ENCODE measurements around the gene GNAO1. TPM values are rescaled to one million over a fixed set of nuclear protein-coding genes. Genes with fewer than 3 reads are reported as not detected.

GNAO1 gene
- total RNA-seq, 4 donors from 2014 or later, result 2.7 to 12.9 (median 6.1) TPM

DNA sequence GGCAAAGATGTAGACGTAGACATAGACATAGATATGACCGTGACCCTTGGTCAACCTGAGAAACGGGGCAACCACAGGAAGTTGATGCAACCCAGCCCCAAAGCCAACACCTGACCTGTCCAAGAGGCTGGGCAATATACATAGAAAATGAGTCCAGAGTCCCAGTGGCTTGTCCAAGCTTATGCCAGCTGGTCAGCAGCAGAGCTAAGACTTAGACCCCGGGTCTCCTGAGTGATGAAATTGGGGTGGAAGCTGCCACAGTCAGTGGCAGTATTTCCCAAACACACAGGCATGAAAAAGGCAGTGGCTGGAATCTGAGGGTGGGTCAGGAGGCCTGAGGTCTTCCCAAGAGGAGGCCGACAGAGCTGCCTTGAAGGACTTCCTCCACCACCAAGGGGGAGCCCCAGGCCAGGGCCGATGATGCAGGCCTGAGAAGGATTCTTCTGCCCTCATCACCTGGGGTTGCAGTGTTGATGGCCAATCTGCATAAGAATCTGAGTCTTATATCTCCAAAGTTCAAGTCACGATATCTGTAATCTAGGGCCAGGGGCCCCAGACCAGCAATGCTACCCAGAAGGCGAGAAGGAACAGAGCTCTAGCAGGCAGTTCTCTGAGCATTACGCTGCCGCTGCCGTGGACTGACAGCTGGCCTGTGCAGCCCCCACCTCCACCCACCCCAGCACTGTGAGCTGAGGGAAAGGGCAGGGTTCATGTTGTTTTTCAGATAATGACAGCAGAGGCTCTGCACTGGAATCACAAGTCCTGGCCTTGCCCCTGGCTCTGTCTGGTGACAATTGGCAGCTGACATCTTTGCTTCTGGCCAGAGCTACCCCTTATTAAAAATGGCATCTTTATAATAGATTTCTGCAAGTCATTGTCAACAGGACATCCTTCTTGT is 72.7 kb downstream of the GNAO1 start:
- Histone ChIP-seq H3K27me3 (no peaks in the 10 kb centered on the region), H3K36me3 (no peaks in the 10 kb centered on the region), H3K9me3 (no peaks in the 10 kb centered on the region), H3K4me3 (no peak overlapping the region), H3K4me1 (peaks cover 0 to 6% (median 0%) of the 10 kb centered on the region in 4 donors), H3K27ac (no peak overlapping the region)
- DNase-seq (ENCODE audit: low spot score in 2 of 2), result no peak
- TF ChIP-seq CTCF (IDR thresholded peaks at IDR 0.05) (no peak), EP300 (IDR thresholded peaks at IDR 0.05) (peak in 1 of 2 donors; percentile 43)
- 82 to 83% methylated on average over 10 to 11 of the region's 11 CpGs for WGBS, 2 donors

DNA sequence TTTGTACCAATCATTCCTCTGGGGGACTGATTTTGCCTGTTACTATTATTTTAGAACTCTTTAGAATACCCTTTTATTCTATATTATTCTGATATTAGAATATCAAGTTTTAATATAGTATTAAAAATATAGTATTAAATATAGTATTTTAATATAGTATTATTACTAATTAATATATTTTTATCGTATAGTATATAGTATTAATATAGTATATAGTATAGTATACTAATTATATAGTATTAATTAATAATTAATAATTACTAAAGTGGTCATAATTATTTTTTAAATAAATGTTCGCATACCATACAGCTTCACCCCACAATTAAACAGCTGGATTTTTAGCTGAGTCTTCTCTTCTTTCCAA is 73.3 kb downstream of the GNAO1 start:
- WGBS, 2 donors, result 96 to 100% methylated on average over 2 of the region's 2 CpGs
- no peak overlapping the region for H3K27ac ChIP-seq
- H3K27me3 ChIP-seq, result no peaks in the 10 kb centered on the region
- peaks cover 0 to 6% (median 0%) of the 10 kb centered on the region in 4 donors for H3K4me1 ChIP-seq
- H3K36me3 ChIP-seq, result no peaks in the 10 kb centered on the region
- DNase-seq (ENCODE audit: low spot score in 2 of 2), result no peak
- TF ChIP-seq EP300 (IDR thresholded peaks at IDR 0.05) (no peak), POLR2A (IDR thresholded peaks at IDR 0.05) (no peak)
- no peak overlapping the region for H3K4me3 ChIP-seq
- no peaks in the 10 kb centered on the region for H3K9me3 ChIP-seq

DNA sequence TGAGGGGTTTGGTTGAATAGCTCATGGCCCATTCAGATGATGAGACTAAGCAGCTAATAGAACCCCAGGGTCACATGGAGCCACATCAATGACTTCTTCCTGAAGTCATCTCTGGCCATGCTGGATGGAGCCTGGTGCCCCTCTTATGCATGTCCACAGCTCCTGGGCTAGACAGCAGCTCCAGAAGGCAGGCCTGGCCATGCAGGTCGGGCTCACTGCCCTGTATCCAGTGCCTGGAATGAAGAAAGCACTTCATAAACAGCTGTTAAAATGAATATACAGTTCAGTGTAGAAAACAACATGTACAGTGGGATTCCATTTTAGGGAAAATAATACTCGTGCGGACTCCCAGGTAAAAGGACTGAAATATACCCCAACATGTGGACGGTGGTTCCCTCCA is 73.9 kb downstream of the GNAO1 start:
- peaks cover 0 to 6% (median 0%) of the 10 kb centered on the region in 4 donors for H3K4me1 ChIP-seq
- H3K36me3 ChIP-seq, result no peaks in the 10 kb centered on the region
- 88 to 92% methylated on average over 4 of the region's 4 CpGs for WGBS, 2 donors
- no peaks in the 10 kb centered on the region for H3K9me3 ChIP-seq
- DNase-seq (ENCODE audit: low spot score in 2 of 2), result no peak
- no peak for TF ChIP-seq CTCF (IDR thresholded peaks at IDR 0.05)
- no peak for TF ChIP-seq EP300 (IDR thresholded peaks at IDR 0.05)
- TF ChIP-seq POLR2A (IDR thresholded peaks at IDR 0.05), result no peak
- H3K27ac ChIP-seq, result no peak overlapping the region
- no peaks in the 10 kb centered on the region for H3K27me3 ChIP-seq
- no peak overlapping the region for H3K4me3 ChIP-seq

- Histone ChIP-seq H3K27me3 (no peaks in the 10 kb centered on the region), H3K36me3 (no peaks in the 10 kb centered on the region), H3K4me1 (peaks cover 0 to 6% (median 0%) of the 10 kb centered on the region in 4 donors), H3K9me3 (no peaks in the 10 kb centered on the region), H3K4me3 (no peak overlapping the region), H3K27ac (no peak overlapping the region)
- WGBS, 2 donors, result 88 to 96% methylated on average over 3 of the region's 3 CpGs
- DNase-seq (ENCODE audit: low spot score in 2 of 2), result no peak
- TF ChIP-seq POLR2A (IDR thresholded peaks at IDR 0.05), result no peak
- no peak for TF ChIP-seq CTCF (IDR thresholded peaks at IDR 0.05)
- no peak for TF ChIP-seq EP300 (IDR thresholded peaks at IDR 0.05)
These were observed 74.5 kb downstream of the GNAO1 start for GRCh38 chr16:56265746-56266145.

DNA sequence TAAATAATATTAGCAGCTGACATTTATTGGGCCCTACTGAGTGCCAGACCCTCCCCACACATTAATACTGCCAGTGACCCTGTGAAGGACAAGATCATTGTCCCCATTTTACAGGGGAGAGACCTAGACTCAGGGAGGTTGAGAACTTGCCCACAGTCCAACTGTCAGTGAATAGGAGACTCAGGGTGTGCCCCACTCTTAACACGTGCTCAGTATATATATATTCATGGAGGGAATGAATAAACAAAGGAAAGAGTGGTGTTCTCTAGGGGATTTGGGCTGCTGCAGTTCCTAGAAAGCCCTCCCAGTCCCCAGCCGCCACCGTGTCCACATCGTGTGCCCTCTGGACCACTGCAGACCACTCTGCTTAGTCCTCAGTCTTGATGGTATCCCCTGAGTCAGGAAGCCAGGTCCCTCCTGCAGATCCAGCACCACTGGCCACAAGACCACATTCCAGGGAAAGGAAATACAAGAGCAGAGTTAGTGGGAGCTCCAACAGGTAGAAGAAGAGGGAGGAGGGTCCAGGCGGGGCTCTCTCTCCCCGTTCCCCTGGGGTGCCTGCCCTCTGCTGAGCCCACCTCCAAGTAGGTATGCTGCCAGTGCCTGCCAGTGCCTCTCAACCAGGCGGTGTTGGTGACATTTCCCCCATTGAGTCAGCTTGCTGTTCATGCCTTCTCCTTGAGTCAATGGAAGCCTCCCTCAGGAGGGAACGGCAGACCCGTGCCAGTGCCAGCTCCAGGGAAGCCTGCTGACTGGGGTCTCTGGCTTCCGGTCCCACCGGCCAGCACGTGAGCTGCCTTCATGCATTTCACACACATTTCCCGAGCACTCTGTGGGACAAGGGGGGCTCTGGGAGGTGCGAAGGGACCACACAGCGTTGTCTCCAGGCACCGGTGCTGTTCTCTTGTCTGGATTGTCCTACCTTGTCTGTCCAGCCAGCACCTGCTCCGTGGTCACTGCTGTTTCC is 75.6 kb downstream of the GNAO1 start:
- Histone ChIP-seq H3K27me3 (no peaks in the 10 kb centered on the region), H3K36me3 (no peaks in the 10 kb centered on the region), H3K27ac (no peak overlapping the region), H3K4me3 (no peak overlapping the region), H3K4me1 (peaks cover 0 to 6% (median 0%) of the 10 kb centered on the region in 4 donors), H3K9me3 (no peaks in the 10 kb centered on the region)
- 85 to 90% methylated on average over 16 to 17 of the region's 17 CpGs for whole genome bisulfite sequencing, 2 donors
- TF ChIP-seq EP300 (IDR thresholded peaks at IDR 0.05) (no peak), POLR2A (IDR thresholded peaks at IDR 0.05) (no peak), CTCF (IDR thresholded peaks at IDR 0.05) (no peak)
- DNase-seq (ENCODE audit: low spot score in 2 of 2), result no peak
